Transverse colon (tissue), 4 donors: ENCODE measurements around the gene RERE. TPM values are rescaled to one million over a fixed set of nuclear protein-coding genes. Genes with fewer than 3 reads are reported as not detected.

Experiments used
- DNase-seq: peaks from one replicate; pipeline ENCODE4 v3.0.0-alpha.2; 2019
- H3K27ac ChIP-seq, 4 donors: fragments of 200-600 bp; sonication (generic); 2 replicates each; pipeline ENCODE4 v1.5.1; 2016 to 2018; ENCODE audit warnings: inconsistent platforms in 4 of 4
- H3K27me3 ChIP-seq: fragments of 200-600 bp; sonication (generic); 2 replicates; pipeline ENCODE4 v1.5.1; 2017; ENCODE audit warnings: inconsistent platforms
- H3K36me3 ChIP-seq, 4 donors: fragments of 200-600 bp; sonication (generic); 2 replicates each; pipeline ENCODE4 v1.5.1; 2017 to 2019; ENCODE audit warnings: inconsistent platforms in 4 of 4
- H3K4me1 ChIP-seq, 4 donors: fragments of 200-600 bp; sonication (generic); 2 replicates each; pipeline ENCODE4 v1.5.1; 2017 to 2020; ENCODE audit warnings: inconsistent platforms in 4 of 4
- H3K4me3 ChIP-seq, 4 donors: fragments of 200-600 bp; sonication (generic); 1 replicate in 1 of 4; 2 replicates in 3 of 4; pipeline versions ENCODE4 v1.5.1 to v1.6.1; 2017 to 2019; ENCODE audit warnings: inconsistent platforms in 4 of 4
- H3K9me3 ChIP-seq, 2 donors: fragments of 200-600 bp; sonication (generic); 2 replicates each; pipeline ENCODE4 v1.5.1; 2017 to 2019; ENCODE audit warnings: inconsistent platforms in 2 of 2
- EP300 ChIP-seq: sonication (generic); formaldehyde crosslinking; IDR thresholded peaks from one replicate; pipeline ENCODE4 v1.6.1; 2017; ENCODE audit warnings: antibody characterized with exemption, low read depth
- POLR2A ChIP-seq: fragments of 450-650 bp; IDR thresholded peaks from one replicate; pipeline ENCODE4 v1.6.1; 2016; ENCODE audit warnings: antibody characterized with exemption, mild to moderate bottlenecking, moderate library complexity
- POLR2AphosphoS5 ChIP-seq, 3 donors: sonication (generic); formaldehyde crosslinking; IDR thresholded peaks; one replicate each; pipeline ENCODE4 v1.6.1; 2016; ENCODE audit warnings: antibody characterized with exemption in 3 of 3
- WGBS, 2 donors: methylation state at CpG; one replicate each; pipeline ENCODE4 v1.1.5; 2018; ENCODE audit warnings: low coverage in 1 of 2; 5-methylcytosine and 5-hydroxymethylcytosine counted together
- in situ Hi-C, 4 donors: fragments of 200-750 bp; cut with MboI; loops; one replicate each; pipeline versions ENCODE4 v1.15.0 to v1.15.1; 2017; ENCODE audit warnings: low sequenced_read_pairs in 3 of 4, low pct_ligation_motif_present in 1 of 4, low pct_unique_long_range_greater_than_20kb in 1 of 4
- intact Hi-C: fragments of 100-400 bp; cut with DNase I; formaldehyde crosslinking; loops from one replicate; pipeline ENCODE4 v1.15.1; 2023; ENCODE audit warnings: low total_unique reads
- total RNA-seq, 4 donors: library from RNA; depleted of rRNA; stranded (reverse); fragments of >200 nt; gene quantifications; one replicate each; pipeline ENCODE4 v1.1.0, GENCODE V29; 2016
- TF ChIP-seq, protein P1 (sequence below), 5 experiments: fragments of 200-600 bp in 3 of 5; fragments of 450-650 bp in 2 of 5; sonication (generic) in 3 of 5; IDR thresholded peaks; 1 replicate in 2 of 5; 2 replicates in 3 of 5; pipeline ENCODE4 v1.5.1; 2016 to 2017; ENCODE audit warnings: antibody characterized with exemption in 5 of 5, inconsistent platforms in 3 of 5, mild to moderate bottlenecking in 2 of 5, moderate library complexity in 1 of 5

The RERE gene
- total RNA-seq, 4 donors from 2014 or later = 80.3 to 657 (median 105) TPM

DNA sequence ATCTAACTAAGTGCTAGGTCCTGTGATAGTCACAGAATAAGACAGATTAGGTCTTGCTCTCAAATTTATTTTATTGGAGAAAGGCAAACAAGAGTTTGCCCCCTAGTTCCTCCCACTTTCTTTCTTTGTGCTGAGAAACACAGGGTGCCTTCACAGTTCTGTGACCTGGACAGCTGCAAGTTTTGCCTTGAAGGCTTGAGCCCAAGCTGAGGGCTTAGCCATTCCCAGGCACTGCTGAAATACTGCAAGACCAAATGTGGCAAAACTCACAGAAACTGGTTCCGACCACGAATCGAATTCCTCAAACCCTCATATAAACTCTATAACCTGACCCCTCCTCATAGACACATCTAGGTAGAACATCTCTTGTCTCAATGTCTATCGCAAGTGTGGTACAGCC, 227.9 kb downstream of the RERE start:
- Histone ChIP-seq H3K4me1 (peaks cover 0 to 14% (median 4%) of the 10 kb centered on the region in 4 donors), H3K27me3 (no peaks in the 10 kb centered on the region), H3K4me3 (no peak overlapping the region), H3K36me3 (no peaks in the 10 kb centered on the region), H3K27ac (no peak overlapping the region), H3K9me3 (no peaks in the 10 kb centered on the region)
- DNase-seq = no peak
- intact Hi-C loops = no loop called here
- 89% methylated on average over 4 of the region's 4 CpGs; no CpG with 5 or more reads in 1 of the 2 donors for WGBS, 2 donors
- TF ChIP-seq EP300 (no peak), POLR2A (no peak), POLR2AphosphoS5 (IDR thresholded peaks at IDR 0.05) (no peak)
- TF ChIP-seq, protein P1, sequence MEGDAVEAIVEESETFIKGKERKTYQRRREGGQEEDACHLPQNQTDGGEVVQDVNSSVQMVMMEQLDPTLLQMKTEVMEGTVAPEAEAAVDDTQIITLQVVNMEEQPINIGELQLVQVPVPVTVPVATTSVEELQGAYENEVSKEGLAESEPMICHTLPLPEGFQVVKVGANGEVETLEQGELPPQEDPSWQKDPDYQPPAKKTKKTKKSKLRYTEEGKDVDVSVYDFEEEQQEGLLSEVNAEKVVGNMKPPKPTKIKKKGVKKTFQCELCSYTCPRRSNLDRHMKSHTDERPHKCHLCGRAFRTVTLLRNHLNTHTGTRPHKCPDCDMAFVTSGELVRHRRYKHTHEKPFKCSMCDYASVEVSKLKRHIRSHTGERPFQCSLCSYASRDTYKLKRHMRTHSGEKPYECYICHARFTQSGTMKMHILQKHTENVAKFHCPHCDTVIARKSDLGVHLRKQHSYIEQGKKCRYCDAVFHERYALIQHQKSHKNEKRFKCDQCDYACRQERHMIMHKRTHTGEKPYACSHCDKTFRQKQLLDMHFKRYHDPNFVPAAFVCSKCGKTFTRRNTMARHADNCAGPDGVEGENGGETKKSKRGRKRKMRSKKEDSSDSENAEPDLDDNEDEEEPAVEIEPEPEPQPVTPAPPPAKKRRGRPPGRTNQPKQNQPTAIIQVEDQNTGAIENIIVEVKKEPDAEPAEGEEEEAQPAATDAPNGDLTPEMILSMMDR (IDR thresholded peaks at IDR 0.05) = no peak
- in situ Hi-C loops = no loop called here

DNA sequence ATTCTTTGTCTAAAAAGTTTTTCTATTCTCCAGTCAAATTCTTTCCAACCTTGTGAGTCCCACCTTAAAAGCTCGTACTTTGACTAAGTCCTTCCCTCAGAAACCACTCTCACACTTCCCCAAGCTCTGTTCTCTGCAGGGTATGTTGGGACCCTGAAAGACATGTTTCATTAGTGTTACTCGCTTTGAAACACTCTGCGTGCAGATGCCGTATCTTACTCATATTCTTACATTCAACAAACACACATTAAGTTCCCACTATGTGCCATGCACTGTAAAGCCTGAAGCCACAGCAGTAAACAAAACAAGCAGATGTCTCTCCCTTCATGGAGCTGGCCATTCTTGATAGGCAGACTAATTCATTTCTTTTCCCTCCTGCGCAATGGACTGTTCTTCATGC, 229.7 kb downstream of the RERE start:
- TF ChIP-seq POLR2AphosphoS5 (IDR thresholded peaks at IDR 0.05) (no peak), EP300 (no peak), POLR2A (no peak)
- TF ChIP-seq, protein P1 (IDR thresholded peaks at IDR 0.05) = no peak
- H3K36me3 ChIP-seq = no peaks in the 10 kb centered on the region
- no peak overlapping the region for H3K4me3 ChIP-seq
- DNase-seq = no peak
- in situ Hi-C loops (no loop called here), intact Hi-C loops (no loop called here)
- WGBS, 2 donors = 71 to 72% methylated on average over 5 of the region's 5 CpGs
- H3K27ac ChIP-seq = no peak overlapping the region
- peaks cover 0 to 14% (median 4%) of the 10 kb centered on the region in 4 donors for H3K4me1 ChIP-seq
- no peaks in the 10 kb centered on the region for H3K27me3 ChIP-seq
- H3K9me3 ChIP-seq = no peaks in the 10 kb centered on the region

DNA sequence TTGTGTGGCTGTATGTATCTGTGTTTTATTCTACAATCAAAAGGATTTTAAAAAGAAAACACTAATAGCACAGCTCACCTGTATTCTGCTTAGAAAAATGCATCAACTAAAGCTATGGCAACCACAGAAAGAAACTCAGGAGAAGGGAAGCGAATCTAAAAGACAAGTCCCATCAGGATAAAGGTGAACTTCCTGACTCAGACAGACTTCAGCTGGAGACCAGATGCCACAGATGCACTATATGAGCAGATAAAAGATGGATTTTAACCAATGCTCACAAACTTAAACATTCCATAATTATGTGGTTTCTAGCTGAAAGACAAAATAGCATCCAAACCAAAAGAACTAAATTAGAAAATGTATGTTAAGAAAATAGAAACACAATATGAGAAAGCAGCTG, 231.0 kb downstream of the RERE start:
- in situ Hi-C loops = no loop called here
- Histone ChIP-seq H3K27ac (no peak overlapping the region), H3K27me3 (no peaks in the 10 kb centered on the region), H3K4me3 (no peak overlapping the region), H3K4me1 (peaks cover 0 to 14% (median 4%) of the 10 kb centered on the region in 4 donors), H3K36me3 (no peaks in the 10 kb centered on the region), H3K9me3 (no peaks in the 10 kb centered on the region)
- 97 to 100% methylated on average over 1 of the region's 1 CpG for WGBS, 2 donors
- TF ChIP-seq, protein P1 (IDR thresholded peaks at IDR 0.05) = no peak
- TF ChIP-seq POLR2A (no peak), POLR2AphosphoS5 (IDR thresholded peaks at IDR 0.05) (no peak), EP300 (no peak)
- DNase-seq = no peak
- intact Hi-C loops = no loop called here

DNA sequence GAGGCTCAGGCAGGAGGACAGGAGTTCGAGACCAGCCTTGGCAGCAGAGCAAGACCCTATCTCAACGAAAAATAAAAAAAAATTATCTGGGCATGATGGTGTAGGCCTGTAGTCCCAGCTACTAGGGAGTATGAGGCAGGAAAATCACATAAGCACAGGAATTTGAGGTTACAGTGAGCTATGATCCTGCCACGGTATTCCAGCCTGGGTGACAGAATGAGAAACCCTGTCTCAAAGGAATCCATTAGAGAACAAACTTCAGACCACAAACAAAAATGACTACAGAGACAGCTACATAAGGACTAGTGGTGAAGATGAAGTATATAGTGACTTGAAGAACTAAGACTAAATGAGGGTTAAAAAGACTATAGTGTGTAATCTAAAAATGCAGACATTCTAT, 233.1 kb downstream of the RERE start:
- H3K4me3 ChIP-seq = no peak overlapping the region
- no peaks in the 10 kb centered on the region for H3K36me3 ChIP-seq
- TF ChIP-seq EP300 (no peak), POLR2A (no peak), POLR2AphosphoS5 (IDR thresholded peaks at IDR 0.05) (no peak)
- TF ChIP-seq, protein P1 (IDR thresholded peaks at IDR 0.05) = no peak
- intact Hi-C loops (no loop called here), in situ Hi-C loops (no loop called here)
- no peaks in the 10 kb centered on the region for H3K9me3 ChIP-seq
- H3K4me1 ChIP-seq = no peaks in the 10 kb centered on the region
- DNase-seq = no peak
- WGBS, 2 donors = 70 to 92% methylated on average over 3 of the region's 3 CpGs
- H3K27ac ChIP-seq = no peak overlapping the region
- H3K27me3 ChIP-seq = no peaks in the 10 kb centered on the region
